Measurements from ENCODE around the gene TRABD2B. TPM values are rescaled to one million over a fixed set of nuclear protein-coding genes. Genes with fewer than 3 reads are reported as not detected.

TRABD2B gene
- total and polyA plus RNA-seq, 2 experiments from 2014 or later: 1.00 to 2.3 TPM

- no peaks in the 10 kb centered on the region for H3K9me2 ChIP-seq (replicated peaks; ENCODE audit: insufficient read depth)
- no peak for TF ChIP-seq EZH2phosphoT487 (IDR thresholded peaks at IDR 0.05; ENCODE audit: low read depth, severe bottlenecking, unreplicated experiment)
- TF ChIP-seq EZH2 (IDR thresholded peaks at IDR 0.05; ENCODE audit: borderline replicate concordance): no peak
- TF ChIP-seq, protein P1, sequence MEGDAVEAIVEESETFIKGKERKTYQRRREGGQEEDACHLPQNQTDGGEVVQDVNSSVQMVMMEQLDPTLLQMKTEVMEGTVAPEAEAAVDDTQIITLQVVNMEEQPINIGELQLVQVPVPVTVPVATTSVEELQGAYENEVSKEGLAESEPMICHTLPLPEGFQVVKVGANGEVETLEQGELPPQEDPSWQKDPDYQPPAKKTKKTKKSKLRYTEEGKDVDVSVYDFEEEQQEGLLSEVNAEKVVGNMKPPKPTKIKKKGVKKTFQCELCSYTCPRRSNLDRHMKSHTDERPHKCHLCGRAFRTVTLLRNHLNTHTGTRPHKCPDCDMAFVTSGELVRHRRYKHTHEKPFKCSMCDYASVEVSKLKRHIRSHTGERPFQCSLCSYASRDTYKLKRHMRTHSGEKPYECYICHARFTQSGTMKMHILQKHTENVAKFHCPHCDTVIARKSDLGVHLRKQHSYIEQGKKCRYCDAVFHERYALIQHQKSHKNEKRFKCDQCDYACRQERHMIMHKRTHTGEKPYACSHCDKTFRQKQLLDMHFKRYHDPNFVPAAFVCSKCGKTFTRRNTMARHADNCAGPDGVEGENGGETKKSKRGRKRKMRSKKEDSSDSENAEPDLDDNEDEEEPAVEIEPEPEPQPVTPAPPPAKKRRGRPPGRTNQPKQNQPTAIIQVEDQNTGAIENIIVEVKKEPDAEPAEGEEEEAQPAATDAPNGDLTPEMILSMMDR (IDR thresholded peaks at IDR 0.05; ENCODE audit: poor library complexity): no peak
- no peaks in the 10 kb centered on the region for H3K9me3 ChIP-seq (ENCODE audit: low read depth)
- H3K4me3 ChIP-seq: no peak overlapping the region
- H3K4me1 ChIP-seq (ENCODE audit: insufficient read depth): peaks cover 24% of the 10 kb centered on the region
- no peaks in the 10 kb centered on the region for H3K27me3 ChIP-seq
- H4K20me1 ChIP-seq (ENCODE audit: insufficient read depth, poor library complexity, severe bottlenecking): no peaks in the 10 kb centered on the region
- no peaks in the 10 kb centered on the region for H3K79me2 ChIP-seq
- no peak for DNase-seq (ENCODE audit: low spot score)
- H2AFZ ChIP-seq: no peak overlapping the region
- 74% methylated on average over 3 of the region's 3 CpGs for WGBS (ENCODE audit: low lambda C conversion rate, missing lambda C conversion rate)
- H3K36me3 ChIP-seq (replicated peaks; ENCODE audit: insufficient read depth, low read depth): no peaks in the 10 kb centered on the region
- no peak overlapping the region for H3K4me2 ChIP-seq
- H3K27ac ChIP-seq: peak overlapping the region; percentile 31
Observed at GRCh38 chr1:47841356-47841755, 155.8 kb downstream of the TRABD2B start.

- peak overlapping the region; percentile 31 for H3K27ac ChIP-seq
- H4K20me1 ChIP-seq (ENCODE audit: insufficient read depth, poor library complexity, severe bottlenecking): no peaks in the 10 kb centered on the region
- 56% methylated on average over 4 of the region's 4 CpGs for WGBS (ENCODE audit: low lambda C conversion rate, missing lambda C conversion rate)
- no peaks in the 10 kb centered on the region for H3K27me3 ChIP-seq
- DNase-seq (ENCODE audit: low spot score): no peak
- no peaks in the 10 kb centered on the region for H3K9me3 ChIP-seq (ENCODE audit: low read depth)
- no peak overlapping the region for H3K4me2 ChIP-seq
- peaks cover 24% of the 10 kb centered on the region for H3K4me1 ChIP-seq (ENCODE audit: insufficient read depth)
- no peaks in the 10 kb centered on the region for H3K9me2 ChIP-seq (replicated peaks; ENCODE audit: insufficient read depth)
- no peak for TF ChIP-seq EZH2phosphoT487 (IDR thresholded peaks at IDR 0.05; ENCODE audit: low read depth, severe bottlenecking, unreplicated experiment)
- TF ChIP-seq EZH2 (IDR thresholded peaks at IDR 0.05; ENCODE audit: borderline replicate concordance): no peak
- TF ChIP-seq, protein P1 (IDR thresholded peaks at IDR 0.05; ENCODE audit: poor library complexity): no peak
- H2AFZ ChIP-seq: no peak overlapping the region
- H3K4me3 ChIP-seq: no peak overlapping the region
- H3K36me3 ChIP-seq (replicated peaks; ENCODE audit: insufficient read depth, low read depth): no peaks in the 10 kb centered on the region
- no peaks in the 10 kb centered on the region for H3K79me2 ChIP-seq
Observed at GRCh38 chr1:47840393-47841190, 156.6 kb downstream of the TRABD2B start.

GRCh38 chr1:47839433-47839760 is 157.8 kb downstream of the TRABD2B start:
- Histone ChIP-seq H2AFZ (no peak overlapping the region), H3K4me1 (ENCODE audit: insufficient read depth) (peaks cover 24% of the 10 kb centered on the region), H3K36me3 (replicated peaks; ENCODE audit: insufficient read depth, low read depth) (no peaks in the 10 kb centered on the region), H3K4me3 (no peak overlapping the region), H3K9me3 (ENCODE audit: low read depth) (peaks cover 6% of the 10 kb centered on the region), H3K4me2 (no peak overlapping the region), H3K9me2 (replicated peaks; ENCODE audit: insufficient read depth) (no peaks in the 10 kb centered on the region), H3K27me3 (no peaks in the 10 kb centered on the region), H3K79me2 (no peaks in the 10 kb centered on the region), H4K20me1 (ENCODE audit: insufficient read depth, poor library complexity, severe bottlenecking) (no peaks in the 10 kb centered on the region), H3K27ac (no peak overlapping the region)
- 80% methylated on average over 4 of the region's 4 CpGs for WGBS (ENCODE audit: low lambda C conversion rate, missing lambda C conversion rate)
- no peak for TF ChIP-seq EZH2 (IDR thresholded peaks at IDR 0.05; ENCODE audit: borderline replicate concordance)
- TF ChIP-seq EZH2phosphoT487 (IDR thresholded peaks at IDR 0.05; ENCODE audit: low read depth, severe bottlenecking, unreplicated experiment): no peak
- TF ChIP-seq, protein P1 (IDR thresholded peaks at IDR 0.05; ENCODE audit: poor library complexity): no peak
- DNase-seq (ENCODE audit: low spot score): no peak

Data from hepatocyte (in vitro differentiated cells).